Brain microvascular endothelial cell (primary cell): Measurements from ENCODE around the gene SLC39A2.

Source experiments
- DNase-seq: peaks from one replicate; pipeline ENCODE4 v3.0.0-alpha.2; 2020
- H3K27ac ChIP-seq: fragments of 250-450 bp; sonication (Bioruptor Pico); 2 replicates; pipeline ENCODE4 v1.5.1; 2020; ENCODE audit warnings: mild to moderate bottlenecking, moderate library complexity
- H3K27me3 ChIP-seq: fragments of 250-450 bp; sonication (Bioruptor Pico); replicated peaks from 2 replicates; pipeline ENCODE4 v1.5.1; 2020; ENCODE audit warnings: mild to moderate bottlenecking
- H3K36me3 ChIP-seq: fragments of 250-450 bp; sonication (Bioruptor Pico); replicated peaks from 2 replicates; pipeline ENCODE4 v1.5.1; 2020; ENCODE audit warnings: mild to moderate bottlenecking
- H3K4me3 ChIP-seq: 2 replicates; pipeline ENCODE4 v1.5.1; 2011; ENCODE audit warnings: low read depth, mild to moderate bottlenecking, control low read depth, low read length, moderate library complexity
- CTCF ChIP-seq: IDR thresholded peaks from 2 replicates; pipeline ENCODE4 v1.5.1; 2011; ENCODE audit warnings: low read depth, mild to moderate bottlenecking, moderate library complexity, low read length, control low read depth, inconsistent platforms; ENCODE audit errors: missing control alignments
- in situ Hi-C: cut with HindIII; loops from 2 replicates; pipeline ENCODE4 v1.10.0; 2017; ENCODE audit warnings: low sequenced_read_pairs, low pct_ligation_motif_present

SLC39A2 gene

GRCh38 chr14:21017528-21018245, 18.6 kb downstream of the SLC39A2 start:
- Histone ChIP-seq H3K27ac (no peak overlapping the region), H3K36me3 (no peaks in the 10 kb centered on the region), H3K4me3 (no peak overlapping the region), H3K27me3 (peaks cover 7% of the 10 kb centered on the region)
- no peak for DNase-seq
- TF ChIP-seq CTCF, result no peak
- in situ Hi-C loops, result no loop called here

- no peak overlapping the region for H3K27ac ChIP-seq
- no peak overlapping the region for H3K4me3 ChIP-seq
Measured at GRCh38 chr14:21018286-21018685, 19.2 kb downstream of the SLC39A2 start.

GRCh38 chr14:21018781-21019180, 19.7 kb downstream of the SLC39A2 start:
- no peak for DNase-seq
- H3K36me3 ChIP-seq, result no peaks in the 10 kb centered on the region
- in situ Hi-C loops, result no loop called here

More at GRCh38 chr14:21018286-21018685, 19.2 kb downstream of the SLC39A2 start:
- Histone ChIP-seq H3K27me3 (peaks cover 8% of the 10 kb centered on the region), H3K36me3 (no peaks in the 10 kb centered on the region)
- in situ Hi-C loops, result no loop called here
- no peak for TF ChIP-seq CTCF
- DNase-seq, result no peak

GRCh38 chr14:21019366-21019765, 20.3 kb downstream of the SLC39A2 start:
- no peak for TF ChIP-seq CTCF
- H3K36me3 ChIP-seq, result no peaks in the 10 kb centered on the region
- in situ Hi-C loops, result no loop called here
- peaks cover 19% of the 10 kb centered on the region for H3K27me3 ChIP-seq
- H3K27ac ChIP-seq, result no peak overlapping the region
- DNase-seq, result no peak
- no peak overlapping the region for H3K4me3 ChIP-seq

More at GRCh38 chr14:21018781-21019180, 19.7 kb downstream of the SLC39A2 start:
- TF ChIP-seq CTCF, result no peak
- no peak overlapping the region for H3K4me3 ChIP-seq
- no peak overlapping the region for H3K27ac ChIP-seq
- peaks cover 13% of the 10 kb centered on the region for H3K27me3 ChIP-seq

- TF ChIP-seq CTCF, result no peak
- peaks cover 27% of the 10 kb centered on the region for H3K27me3 ChIP-seq
- in situ Hi-C loops, result no loop called here
- no peak overlapping the region for H3K4me3 ChIP-seq
- no peaks in the 10 kb centered on the region for H3K36me3 ChIP-seq
- no peak for DNase-seq
- H3K27ac ChIP-seq, result no peak overlapping the region
Measured at GRCh38 chr14:21020977-21021545, 22.0 kb downstream of the SLC39A2 start.
